Keratinocyte (primary cell): ENCODE data around the gene TCF7L2. TPM values are rescaled to one million over a fixed set of nuclear protein-coding genes. Genes with fewer than 3 reads are reported as not detected.

ENCODE experiments used
- DNase-seq: peaks from one replicate; pipeline ENCODE4 v3.0.0-alpha.2; 2011; ENCODE audit warnings: low read depth, missing footprints, low spot score
- FAIRE-seq: peaks from 2 replicates; lab custom pipeline; 2011; peaks lifted over from hg19 to GRCh38; lab: Jason Lieb, UNC
- H2AFZ ChIP-seq: 2 replicates; pipeline ENCODE4 v1.6.0; 2012; ENCODE audit warnings: low read length, control low read depth, inconsistent platforms; ENCODE audit not compliant: control insufficient read depth
- H3K27ac ChIP-seq: 2 replicates; pipeline ENCODE4 v1.5.1; 2011; ENCODE audit warnings: low read length; ENCODE audit not compliant: control insufficient read depth, insufficient read depth
- H3K27me3 ChIP-seq: 3 replicates; pipeline ENCODE4 v1.6.0; 2011; ENCODE audit warnings: low read length; ENCODE audit not compliant: control insufficient read depth, insufficient read depth; ENCODE audit errors: extremely low read depth
- H3K36me3 ChIP-seq, 2 experiments: 2 replicates in 1 of 2; 3 replicates in 1 of 2; pipeline ENCODE4 v1.5.1; 2011; ENCODE audit warnings: low read length in 2 of 2, mild to moderate bottlenecking in 1 of 2; ENCODE audit not compliant: control insufficient read depth in 2 of 2, insufficient read depth in 2 of 2; ENCODE audit errors: extremely low read depth in 1 of 2
- H3K4me1 ChIP-seq: 3 replicates; pipeline ENCODE4 v1.5.1; 2011; ENCODE audit warnings: low read length; ENCODE audit not compliant: control insufficient read depth, insufficient read depth; ENCODE audit errors: extremely low read depth
- H3K4me2 ChIP-seq: 3 replicates; pipeline ENCODE4 v1.6.0; 2011; ENCODE audit warnings: low read depth, low read length; ENCODE audit not compliant: control insufficient read depth, insufficient read depth; ENCODE audit errors: extremely low read depth
- H3K4me3 ChIP-seq, 3 experiments: fragments of 200-600 bp in 1 of 3; sonication (generic) in 1 of 3; 2 replicates in 2 of 3; 3 replicates in 1 of 3; pipeline ENCODE4 v1.5.1; 2011 to 2016; ENCODE audit warnings: low read length in 3 of 3, mild to moderate bottlenecking in 3 of 3, control low read depth in 2 of 3, inconsistent platforms in 1 of 3, low read depth in 1 of 3, mixed read lengths in 1 of 3, mixed run types in 1 of 3, moderate library complexity in 1 of 3; ENCODE audit not compliant: control insufficient read depth in 2 of 3, insufficient read depth in 2 of 3; ENCODE audit errors: extremely low read depth in 1 of 3
- H3K79me2 ChIP-seq: 2 replicates; pipeline ENCODE4 v1.6.0; 2012; ENCODE audit warnings: low read length; ENCODE audit not compliant: control insufficient read depth, insufficient read depth
- H3K9ac ChIP-seq: 3 replicates; pipeline ENCODE4 v1.6.0; 2011; ENCODE audit warnings: low read length; ENCODE audit not compliant: control insufficient read depth, insufficient read depth; ENCODE audit errors: extremely low read depth
- H3K9me1 ChIP-seq: 3 replicates; pipeline ENCODE4 v1.6.0; 2011; ENCODE audit warnings: low read length; ENCODE audit not compliant: control insufficient read depth, insufficient read depth; ENCODE audit errors: extremely low read depth
- H3K9me3 ChIP-seq: 2 replicates; pipeline ENCODE4 v1.5.1; 2012; ENCODE audit warnings: low read depth, low read length; ENCODE audit not compliant: control insufficient read depth
- H4K20me1 ChIP-seq: 3 replicates; pipeline ENCODE4 v1.6.0; 2011; ENCODE audit warnings: low read length; ENCODE audit not compliant: control insufficient read depth, insufficient read depth; ENCODE audit errors: extremely low read depth
- CTCF ChIP-seq, 3 experiments: IDR thresholded peaks in 1 of 3; conservative IDR thresholded peaks in 1 of 3; optimal IDR thresholded peaks in 1 of 3; 2 replicates in 2 of 3; 3 replicates in 1 of 3; pipeline versions ENCODE3 to v1.5.1; 2011; ENCODE audit warnings: low read length in 3 of 3, mild to moderate bottlenecking in 3 of 3, moderate library complexity in 2 of 3, control low read depth in 1 of 3, inconsistent platforms in 1 of 3; ENCODE audit not compliant: insufficient read depth in 2 of 3; ENCODE audit errors: extremely low read depth in 1 of 3
- EZH2 ChIP-seq: IDR thresholded peaks from one replicate; pipeline ENCODE4 v1.6.1; 2012; ENCODE audit warnings: inconsistent platforms, mild to moderate bottlenecking, low read length, moderate library complexity
- dilution Hi-C: fragments of 300-500 bp; cut with MboI; formaldehyde crosslinking; loops from one replicate; pipeline ENCODE4 v1.7.0; 2020; ENCODE audit warnings: low sequenced_read_pairs; ENCODE audit not compliant: extremely low pct_ligation_motif_present
- polyA plus RNA-seq, 5 experiments: library from polyadenylated mRNA; depleted of rRNA in 3 of 5; stranded (reverse) in 3 of 5; stranded (forward) in 1 of 5; unstranded in 1 of 5; fragments of >200 nt; gene quantifications; 1 replicate in 1 of 5; 2 replicates in 3 of 5; 3 replicates in 1 of 5; pipeline versions ENCODE4 v1.2.1 to v1.2.3, GENCODE V29; 2011 to 2012; ENCODE audit warnings: missing spikeins in 2 of 5, low read depth in 1 of 5, low replicate concordance in 1 of 5

Gene TCF7L2
- polyA plus RNA-seq, 1 donor (not counting 4 experiments of a cell fraction or from before 2014, with no cell fraction given): 2.5 TPM

- H2AFZ ChIP-seq: no peak overlapping the region
Measured at GRCh38 chr10:113011592-113012374, 61.7 kb downstream of the TCF7L2 start.

GRCh38 chr10:113015201-113015600, 65.2 kb downstream of the TCF7L2 start:
- Histone ChIP-seq H3K27ac (no peak overlapping the region), H3K9me3 (no peaks in the 10 kb centered on the region), H3K4me3 (no peak overlapping the region), H3K4me2 (no peak overlapping the region), H3K27me3 (no peaks in the 10 kb centered on the region), H3K4me1 (no peaks in the 10 kb centered on the region), H2AFZ (no peak overlapping the region), H3K79me2 (no peaks in the 10 kb centered on the region), H4K20me1 (no peaks in the 10 kb centered on the region), H3K9me1 (no peaks in the 10 kb centered on the region), H3K9ac (no peak overlapping the region), H3K36me3 (no peaks in the 10 kb centered on the region)
- DNase-seq (no peak), FAIRE-seq (no peak)
- no peak for TF ChIP-seq CTCF (optimal IDR thresholded peaks at IDR 0.05 in 1 of 3, IDR thresholded peaks at IDR 0.05 in 1 of 3, conservative IDR thresholded peaks at IDR 0.05 in 1 of 3; ENCODE audit: extremely low read depth in 1 of 3, insufficient read depth in 2 of 3, low read length in 3 of 3)
- TF ChIP-seq EZH2: no peak
- dilution Hi-C loops: no loop called here

More at GRCh38 chr10:113011592-113012374, 61.7 kb downstream of the TCF7L2 start:
- DNase-seq: no peak
- Histone ChIP-seq H3K79me2 (no peaks in the 10 kb centered on the region), H3K9me1 (no peaks in the 10 kb centered on the region), H3K4me1 (no peaks in the 10 kb centered on the region), H3K4me3 (no peak overlapping the region), H3K27ac (no peak overlapping the region), H3K4me2 (no peak overlapping the region), H3K27me3 (no peaks in the 10 kb centered on the region), H3K9me3 (no peaks in the 10 kb centered on the region), H3K36me3 (no peaks in the 10 kb centered on the region), H4K20me1 (no peaks in the 10 kb centered on the region), H3K9ac (no peak overlapping the region)
- no peak for FAIRE-seq
- dilution Hi-C loops: no loop called here
- TF ChIP-seq EZH2 (no peak), CTCF (optimal IDR thresholded peaks at IDR 0.05 in 1 of 3, IDR thresholded peaks at IDR 0.05 in 1 of 3, conservative IDR thresholded peaks at IDR 0.05 in 1 of 3; ENCODE audit: extremely low read depth in 1 of 3, insufficient read depth in 2 of 3, low read length in 3 of 3) (no peak)
